ENCODE measurements around the gene KCNJ10.

The KCNJ10 gene

GRCh38 chr1:160099716-160100375, 29.9 kb upstream of the KCNJ10 start:
- in situ Hi-C loops (cut with MboI; ENCODE audit: low sequenced_read_pairs), result no loop called here

GRCh38 chr1:160098852-160099561, 29.0 kb upstream of the KCNJ10 start:
- in situ Hi-C loops (cut with MboI; ENCODE audit: low sequenced_read_pairs), result no loop called here

- in situ Hi-C loops (cut with MboI; ENCODE audit: low sequenced_read_pairs), result no loop called here
Observed at GRCh38 chr1:160097911-160098851, 28.2 kb upstream of the KCNJ10 start, which contains the start of gene IGSF8. IGSF8 (minus strand) TSS chr1:160098619; CDS start chr1:160098472, 147 bp downstream.

GRCh38 chr1:160097151-160097910, 27.4 kb upstream of the KCNJ10 start:
- in situ Hi-C loops (cut with MboI; ENCODE audit: low sequenced_read_pairs), result no loop called here

- in situ Hi-C loops (cut with MboI; ENCODE audit: low sequenced_read_pairs), result no loop called here
Observed at GRCh38 chr1:160096274-160097116, 26.5 kb upstream of the KCNJ10 start.

- in situ Hi-C loops (cut with MboI; ENCODE audit: low sequenced_read_pairs), result no loop called here
Observed at GRCh38 chr1:160095382-160096105, 25.6 kb upstream of the KCNJ10 start.

- in situ Hi-C loops (cut with MboI; ENCODE audit: low sequenced_read_pairs), result no loop called here
Observed at GRCh38 chr1:160094806-160095205, 24.8 kb upstream of the KCNJ10 start.

GRCh38 chr1:160094291-160094625, 24.3 kb upstream of the KCNJ10 start:
- in situ Hi-C loops (cut with MboI; ENCODE audit: low sequenced_read_pairs), result no loop called here

GRCh38 chr1:160093624-160094290, 23.8 kb upstream of the KCNJ10 start:
- in situ Hi-C loops (cut with MboI; ENCODE audit: low sequenced_read_pairs), result no loop called here

- in situ Hi-C loops (cut with MboI; ENCODE audit: low sequenced_read_pairs), result no loop called here
Observed at GRCh38 chr1:160093069-160093395, 23.1 kb upstream of the KCNJ10 start.

- in situ Hi-C loops (cut with MboI; ENCODE audit: low sequenced_read_pairs), result no loop called here
Observed at GRCh38 chr1:160092366-160093068, 22.6 kb upstream of the KCNJ10 start.

- in situ Hi-C loops (cut with MboI; ENCODE audit: low sequenced_read_pairs), result no loop called here
Observed at GRCh38 chr1:160091666-160092223, 21.8 kb upstream of the KCNJ10 start.

- in situ Hi-C loops (cut with MboI; ENCODE audit: low sequenced_read_pairs), result no loop called here
Observed at GRCh38 chr1:160090760-160091159, 20.8 kb upstream of the KCNJ10 start.

- in situ Hi-C loops (cut with MboI; ENCODE audit: low sequenced_read_pairs), result no loop called here
Observed at GRCh38 chr1:160089883-160090282, 19.9 kb upstream of the KCNJ10 start.

- in situ Hi-C loops (cut with MboI; ENCODE audit: low sequenced_read_pairs), result no loop called here
Observed at GRCh38 chr1:160087118-160087662, 17.2 kb upstream of the KCNJ10 start.

- in situ Hi-C loops (cut with MboI; ENCODE audit: low sequenced_read_pairs), result no loop called here
Observed at GRCh38 chr1:160086456-160086892, 16.5 kb upstream of the KCNJ10 start.

- in situ Hi-C loops (cut with MboI; ENCODE audit: low sequenced_read_pairs), result no loop called here
Observed at GRCh38 chr1:160085686-160086455, 15.9 kb upstream of the KCNJ10 start.
